Common myeloid progenitor, CD34-positive (primary cell): ENCODE data around the gene TAS1R2.

Experiments used
- CTCF ChIA-PET: fragments of 350-600 bp; sonication (Branson Sonifier 250); formaldehyde crosslinking; loops from one replicate; lab custom pipeline; 2021; ENCODE audit warnings: antibody characterized with exemption; lab: Charles Lee
- POLR2A ChIA-PET: fragments of 350-600 bp; sonication (Branson Sonifier 250); formaldehyde crosslinking; loops from one replicate; lab custom pipeline; 2021; ENCODE audit warnings: antibody characterized with exemption; lab: Charles Lee
- DNase-seq, 3 donors: peaks; one replicate each; pipeline versions ENCODE4 v3.0.0 to v3.0.0-alpha.2; 2013
- H3K27ac ChIP-seq, 2 experiments: 1 replicate in 1 of 2; 2 replicates in 1 of 2; pipeline ENCODE4 v1.7.0; 2013; ENCODE audit warnings: inconsistent platforms in 2 of 2, low read length in 2 of 2, mild to moderate bottlenecking in 2 of 2, low read depth in 1 of 2, moderate library complexity in 1 of 2; ENCODE audit not compliant: severe bottlenecking in 2 of 2, insufficient read depth in 1 of 2, poor library complexity in 1 of 2
- H3K27me3 ChIP-seq, 5 experiments: replicated peaks in 2 of 5; 1 replicate in 3 of 5; 2 replicates in 2 of 5; pipeline versions ENCODE4 v1.6.1 to v1.7.0; 2013; ENCODE audit warnings: low read length in 4 of 5, mild to moderate bottlenecking in 2 of 5, moderate library complexity in 2 of 5, inconsistent platforms in 1 of 5; ENCODE audit not compliant: insufficient read depth in 5 of 5, control insufficient read depth in 4 of 5
- H3K36me3 ChIP-seq, 4 experiments: 1 replicate in 2 of 4; 2 replicates in 2 of 4; pipeline versions ENCODE4 v1.6.1 to v1.7.0; 2013; ENCODE audit warnings: low read length in 3 of 4, control low read depth in 1 of 4, mild to moderate bottlenecking in 1 of 4; ENCODE audit not compliant: control insufficient read depth in 4 of 4, insufficient read depth in 4 of 4
- H3K4me1 ChIP-seq, 4 experiments: 1 replicate in 3 of 4; 2 replicates in 1 of 4; pipeline versions ENCODE4 v1.6.1 to v1.7.1; 2013; ENCODE audit warnings: low read length in 3 of 4, mild to moderate bottlenecking in 3 of 4, control low read depth in 1 of 4, inconsistent platforms in 1 of 4, moderate library complexity in 1 of 4; ENCODE audit not compliant: control insufficient read depth in 4 of 4, insufficient read depth in 4 of 4; ENCODE audit errors: control extremely low read depth in 1 of 4
- H3K4me3 ChIP-seq, 7 experiments: 1 replicate in 4 of 7; 2 replicates in 3 of 7; pipeline versions ENCODE4 v1.5.1 to v1.7.0; 2013; ENCODE audit warnings: mild to moderate bottlenecking in 7 of 7, low read length in 6 of 7, moderate library complexity in 6 of 7, inconsistent platforms in 2 of 7, low read depth in 2 of 7, control low read depth in 1 of 7; ENCODE audit not compliant: insufficient read depth in 4 of 7, control insufficient read depth in 1 of 7; ENCODE audit errors: extremely low read depth in 1 of 7
- H3K9me3 ChIP-seq, 5 experiments: 1 replicate in 4 of 5; 2 replicates in 1 of 5; pipeline versions ENCODE4 v1.6.1 to v1.7.1; 2013; ENCODE audit warnings: low read length in 4 of 5, mild to moderate bottlenecking in 2 of 5, inconsistent platforms in 1 of 5, low read depth in 1 of 5, moderate library complexity in 1 of 5; ENCODE audit not compliant: control insufficient read depth in 4 of 5, insufficient read depth in 2 of 5; ENCODE audit errors: control extremely low read depth in 1 of 5
- WGBS: methylation state at CpG from one replicate; pipeline ENCODE4 v1.1.5; 2013; ENCODE audit not compliant: insufficient coverage; 5-methylcytosine and 5-hydroxymethylcytosine counted together

Gene TAS1R2

DNA sequence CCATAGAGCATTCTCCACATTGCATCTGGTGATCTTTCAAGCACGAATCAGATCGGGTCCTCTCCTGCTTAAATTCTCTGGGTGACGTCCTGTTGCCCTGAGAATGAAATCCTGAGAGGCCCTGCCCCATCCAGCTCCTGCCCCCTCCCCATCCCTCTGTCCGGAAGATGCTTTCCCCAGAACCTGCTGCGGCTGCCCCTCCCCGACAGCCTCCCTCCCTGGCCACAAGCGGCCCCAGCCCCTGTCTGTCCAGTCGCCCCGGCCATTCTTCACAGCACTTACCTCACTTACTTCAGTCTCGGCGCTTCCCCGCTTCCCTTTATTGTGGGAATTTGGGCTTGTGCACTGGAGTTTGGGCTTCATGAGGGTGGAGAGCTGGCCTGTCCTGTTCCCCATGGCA is 40.3 kb downstream of the TAS1R2 start:
- Histone ChIP-seq H3K27me3 (peaks cover 0 to 65% (median 11%) of the 10 kb centered on the region in 5 experiments), H3K27ac (no peak overlapping the region), H3K4me3 (no peak overlapping the region), H3K36me3 (no peaks in the 10 kb centered on the region), H3K9me3 (no peaks in the 10 kb centered on the region), H3K4me1 (no peaks in the 10 kb centered on the region)
- DNase-seq, result no peak
- ChIA-PET CTCF (interaction anchor here (2.6 to 6.5 kb wide), 2 partner anchors 222 to 225 kb away, joined by 7 to 67 read pairs; no protein-coding TSS in a partner anchor), POLR2A (no interaction called here)
- WGBS, result 3% methylated on average over 6 of the region's 12 CpGs

DNA sequence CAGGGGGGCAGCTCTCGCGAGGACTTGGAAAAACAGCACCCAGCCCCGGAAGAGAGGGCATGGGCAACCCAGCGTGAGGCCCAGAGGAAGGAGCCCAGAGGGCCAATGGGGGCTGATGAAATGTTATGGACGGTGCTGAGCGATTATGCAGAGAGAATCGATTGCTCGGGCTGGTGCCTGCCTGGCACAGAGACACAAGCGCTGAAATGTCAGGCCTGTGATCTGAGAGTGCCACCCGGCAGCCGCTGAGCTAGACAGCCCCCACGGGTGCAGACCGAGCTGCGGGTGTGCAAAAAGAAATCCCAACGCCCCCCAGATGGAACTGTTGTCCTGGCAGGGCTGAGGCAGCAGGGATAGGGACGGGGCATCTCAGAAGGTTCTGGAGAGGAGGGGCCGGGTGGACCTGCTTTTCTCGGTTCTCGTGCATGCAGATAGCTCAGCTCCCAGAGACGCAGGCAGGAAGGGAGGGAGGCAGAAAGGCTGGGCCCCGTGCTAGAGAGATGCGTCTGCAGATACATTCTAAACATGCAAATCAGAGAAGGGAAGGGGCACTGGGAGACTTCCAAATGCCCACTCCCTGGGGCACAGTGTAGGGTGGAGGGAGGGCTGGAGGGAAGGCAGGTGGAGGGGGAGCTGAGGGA is 41.5 kb downstream of the TAS1R2 start:
- Histone ChIP-seq H3K27ac (no peak overlapping the region), H3K4me1 (no peaks in the 10 kb centered on the region), H3K9me3 (no peaks in the 10 kb centered on the region), H3K36me3 (no peaks in the 10 kb centered on the region), H3K27me3 (peaks cover 0 to 75% (median 11%) of the 10 kb centered on the region in 5 experiments), H3K4me3 (no peak overlapping the region)
- ChIA-PET CTCF (interaction anchor here (1.8 to 6.5 kb wide), 2 partner anchors 220 to 221 kb away, joined by 6 to 67 read pairs; no protein-coding TSS in a partner anchor), POLR2A (no interaction called here)
- 45% methylated on average over 22 of the region's 22 CpGs for WGBS
- no peak for DNase-seq

DNA sequence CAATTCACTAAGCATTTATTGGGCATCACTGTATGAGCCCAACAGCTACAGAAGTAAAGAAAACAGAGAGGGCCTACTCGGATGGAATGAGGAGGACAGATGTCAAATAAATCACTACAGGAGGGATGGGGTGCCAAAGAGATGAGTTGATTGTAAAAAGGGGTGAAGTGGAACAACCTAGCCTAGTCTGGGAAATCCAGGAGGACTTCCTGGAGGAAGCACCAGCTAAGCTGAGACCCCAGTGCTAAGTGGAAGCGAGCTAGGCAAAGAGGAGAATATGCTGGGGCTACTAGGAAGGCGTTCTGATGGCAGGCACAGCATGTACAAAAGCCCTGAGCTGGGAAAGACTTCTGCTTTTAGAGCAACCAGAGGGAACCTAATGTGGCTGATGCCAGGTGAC is 42.1 kb downstream of the TAS1R2 start:
- DNase-seq, result no peak
- Histone ChIP-seq H3K4me1 (no peaks in the 10 kb centered on the region), H3K27ac (no peak overlapping the region), H3K9me3 (no peaks in the 10 kb centered on the region), H3K36me3 (no peaks in the 10 kb centered on the region), H3K4me3 (no peak overlapping the region), H3K27me3 (peaks cover 0 to 80% (median 11%) of the 10 kb centered on the region in 5 experiments)
- ChIA-PET POLR2A (no interaction called here), CTCF (interaction anchor here (1.8 kb wide), 1 partner anchor 220 kb away, joined by 6 read pairs; no protein-coding TSS in a partner anchor)
- 62% methylated on average over 3 of the region's 3 CpGs for WGBS

DNA sequence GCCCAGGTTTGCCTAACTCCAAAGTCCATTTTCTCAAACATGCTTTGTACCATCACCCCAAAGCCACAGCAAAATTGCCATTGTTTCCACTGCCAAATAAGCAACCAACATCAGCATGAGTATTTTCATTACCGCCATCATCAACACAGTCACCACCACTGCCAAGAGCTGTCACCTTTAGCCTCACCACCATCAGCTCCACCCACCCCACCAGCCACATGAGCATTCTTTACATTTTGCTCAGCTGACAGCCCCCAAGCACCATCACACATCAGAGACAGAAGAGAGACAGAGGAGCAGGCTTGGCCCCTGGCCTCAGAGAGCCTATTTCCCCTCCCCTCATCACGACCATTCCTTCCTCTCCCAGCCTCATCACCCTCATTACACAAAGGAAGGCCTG is 42.7 kb downstream of the TAS1R2 start:
- CTCF ChIA-PET, result interaction anchor here (1.8 kb wide), 1 partner anchor 219 kb away, joined by 6 read pairs; no protein-coding TSS in a partner anchor
- Histone ChIP-seq H3K27me3 (peaks cover 0 to 82% (median 11%) of the 10 kb centered on the region in 5 experiments), H3K36me3 (no peaks in the 10 kb centered on the region)

DNA sequence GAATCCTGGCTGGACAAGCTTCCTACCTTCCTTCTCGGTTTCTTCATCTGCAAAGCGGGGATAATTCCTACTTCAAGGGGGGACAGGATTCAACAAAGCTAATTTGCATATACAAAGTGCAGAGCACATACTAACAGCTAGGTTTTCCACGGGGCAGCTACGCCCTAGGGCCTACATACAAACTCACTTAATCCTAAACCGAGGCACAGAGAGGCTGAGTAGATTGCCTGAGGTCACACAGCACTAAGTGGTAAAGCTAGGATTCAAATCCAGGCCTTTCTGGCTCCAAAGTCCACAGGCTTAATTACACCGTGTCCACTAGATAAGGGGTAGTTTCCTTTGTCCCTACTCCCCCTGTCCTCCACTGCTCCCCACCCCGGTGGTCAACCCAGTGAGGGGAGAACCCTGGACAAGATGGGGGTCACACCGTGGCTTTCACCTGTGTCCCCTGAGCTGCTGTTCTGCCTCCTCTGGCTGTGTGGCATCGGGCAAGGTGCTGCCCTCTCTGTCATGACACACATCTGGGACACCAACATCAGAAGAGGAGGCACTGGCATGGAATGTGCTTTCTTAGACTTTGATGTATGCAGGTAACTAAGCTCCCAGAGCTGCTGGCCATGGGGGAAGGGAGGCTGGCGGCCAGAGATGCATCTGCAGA is 44.5 kb downstream of the TAS1R2 start:
- Histone ChIP-seq H3K27me3 (peaks cover 2 to 89% (median 8%) of the 10 kb centered on the region in 5 experiments), H3K4me1 (no peaks in the 10 kb centered on the region), H3K9me3 (no peaks in the 10 kb centered on the region), H3K4me3 (no peak overlapping the region), H3K27ac (no peak overlapping the region), H3K36me3 (no peaks in the 10 kb centered on the region)
- DNase-seq, result no peak
- CTCF ChIA-PET, result interaction anchor here (1.1 to 1.7 kb wide), 3 partner anchors 19 to 217 kb away, joined by 3 to 4 read pairs (median 4); no protein-coding TSS in a partner anchor
- 75% methylated on average over 8 of the region's 10 CpGs for WGBS
- POLR2A ChIA-PET, result no interaction called here

More for the DNA sequence above, 42.7 kb downstream of the TAS1R2 start:
- no peak overlapping the region for H3K27ac ChIP-seq
- 58% methylated on average over 2 of the region's 2 CpGs for WGBS
- H3K4me1 ChIP-seq, result no peaks in the 10 kb centered on the region
- no peak for DNase-seq
- POLR2A ChIA-PET, result interaction anchor here (0.6 kb wide), 1 partner anchor 608 kb away, joined by 8 read pairs; no protein-coding TSS in a partner anchor
- H3K9me3 ChIP-seq, result no peaks in the 10 kb centered on the region
- H3K4me3 ChIP-seq, result no peak overlapping the region

DNA sequence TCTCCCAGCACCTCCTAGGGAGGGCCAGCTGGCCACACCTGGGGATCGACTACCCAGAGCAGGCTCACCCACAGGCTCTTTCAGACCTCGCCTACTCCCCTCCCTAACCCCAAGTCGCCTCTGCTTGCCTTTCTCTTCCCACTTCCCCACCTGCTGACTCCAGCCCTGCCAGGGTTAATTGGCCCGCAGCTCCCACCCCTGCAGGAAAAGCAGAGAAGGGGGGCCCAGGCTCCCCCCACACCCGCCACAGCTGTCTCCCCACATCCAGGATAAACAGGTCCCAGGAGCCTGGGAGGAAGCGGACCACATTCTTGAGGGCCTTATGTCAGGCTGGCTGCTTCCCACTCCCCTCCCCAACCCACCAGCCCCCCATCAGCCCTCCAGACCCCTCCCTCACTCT is 45.0 kb downstream of the TAS1R2 start:
- DNase-seq, result no peak
- H3K36me3 ChIP-seq, result no peaks in the 10 kb centered on the region
- CTCF ChIA-PET, result interaction anchor here (0.6 to 1.7 kb wide), 3 partner anchors 13 to 217 kb away, joined by 3 to 4 read pairs (median 4); no protein-coding TSS in a partner anchor
- H3K9me3 ChIP-seq, result no peaks in the 10 kb centered on the region
- H3K4me3 ChIP-seq, result no peak overlapping the region
- POLR2A ChIA-PET, result no interaction called here
- no peaks in the 10 kb centered on the region for H3K4me1 ChIP-seq
- no peak overlapping the region for H3K27ac ChIP-seq
- 36% methylated on average over 5 of the region's 6 CpGs for WGBS
- H3K27me3 ChIP-seq, result peaks cover 2 to 86% (median 8%) of the 10 kb centered on the region in 5 experiments
